K562 (cell line): ENCODE measurements around the gene DNAH8. TPM values are rescaled to one million over a fixed set of nuclear protein-coding genes. Genes with fewer than 3 reads are reported as not detected.
A peak's percentile ranks its signal among the peaks of the same experiment; 100 is the strongest.

Experiments
- CBFA2T3 ChIP-seq: fragments of 450-650 bp; IDR thresholded peaks from 2 replicates; pipeline ENCODE4 v1.6.1; 2017
- CBX3 ChIP-seq, 2 experiments: IDR thresholded peaks; 1 replicate in 1 of 2; 2 replicates in 1 of 2; pipeline ENCODE4 v1.6.1; 2012; ENCODE audit warnings: inconsistent platforms in 2 of 2, low read length in 2 of 2, borderline replicate concordance in 1 of 2, control low read depth in 1 of 2
- CXXC5 ChIP-seq: fragments of 250-450 bp; sonication (Bioruptor Pico); IDR thresholded peaks from 2 replicates; pipeline ENCODE4 v1.8.0; 2022; ENCODE audit warnings: inconsistent platforms, mild to moderate bottlenecking, moderate library complexity
- ETV5 ChIP-seq: sonication (generic); formaldehyde crosslinking; IDR thresholded peaks from 2 replicates; pipeline ENCODE4 v1.4.0; 2020; ENCODE audit warnings: low read depth, mild to moderate bottlenecking, missing genetic modification reagents
- FOXK2 ChIP-seq, 2 experiments: fragments of 450-650 bp; IDR thresholded peaks in 1 of 2; conservative IDR thresholded peaks in 1 of 2; 2 replicates each; pipeline ENCODE4 v1.6.1; 2016; ENCODE audit warnings: low read depth in 2 of 2, mild to moderate bottlenecking in 1 of 2
- GTF3C2 ChIP-seq: IDR thresholded peaks from 3 replicates; pipeline ENCODE4 v1.6.1; 2011; ENCODE audit warnings: borderline replicate concordance, mild to moderate bottlenecking, moderate library complexity; ENCODE audit not compliant: insufficient read length; ENCODE audit errors: extremely low read depth
- HDAC6 ChIP-seq: IDR thresholded peaks from 2 replicates; pipeline ENCODE4 v1.6.1; 2012; ENCODE audit warnings: low read depth, mild to moderate bottlenecking, control low read depth, inconsistent platforms, low read length, moderate library complexity
- HNRNPK ChIP-seq: fragments of 200-400 bp; formaldehyde crosslinking; IDR thresholded peaks from one replicate; pipeline ENCODE4 v1.6.1; 2018; ENCODE audit warnings: mild to moderate bottlenecking, low read depth, low read length; ENCODE audit not compliant: poor library complexity, severe bottlenecking
- RAD21 ChIP-seq, 2 experiments: fragments of 250-450 bp in 1 of 2; fragments of 450-650 bp in 1 of 2; sonication (Bioruptor Pico) in 1 of 2; formaldehyde crosslinking in 1 of 2; IDR thresholded peaks in 1 of 2; conservative IDR thresholded peaks in 1 of 2; 2 replicates each; pipeline versions ENCODE4 v1.4.0 to v1.8.0; 2020 to 2022; ENCODE audit warnings: mild to moderate bottlenecking in 2 of 2, moderate library complexity in 1 of 2
- RBM34 ChIP-seq: fragments of 200-400 bp; formaldehyde crosslinking; IDR thresholded peaks from 2 replicates; pipeline ENCODE4 v1.6.1; 2018; ENCODE audit warnings: low read length, borderline replicate concordance; ENCODE audit not compliant: insufficient read depth
- ZBTB11 ChIP-seq, 3 experiments: fragments of 200-800 bp in 1 of 3; fragments of 250-450 bp in 1 of 3; fragments of 450-650 bp in 1 of 3; sonication (Bioruptor Pico) in 1 of 3; sonication (Bioruptor generic) in 1 of 3; formaldehyde crosslinking in 1 of 3; IDR thresholded peaks; 2 replicates each; pipeline versions ENCODE4 v1.6.1 to v1.8.0; 2016 to 2022; ENCODE audit warnings: mild to moderate bottlenecking in 2 of 3, missing genetic modification characterization in 2 of 3, missing compliant biosample characterization in 1 of 3, moderate library complexity in 1 of 3
- ZBTB8A ChIP-seq: fragments of 450-650 bp; IDR thresholded peaks from 2 replicates; pipeline ENCODE4 v1.6.1; 2018; ENCODE audit warnings: mild to moderate bottlenecking, moderate library complexity; ENCODE audit not compliant: partially characterized antibody
- ZFP1 ChIP-seq: fragments of 450-650 bp; formaldehyde crosslinking; IDR thresholded peaks from 2 replicates; pipeline ENCODE4 v1.4.0; 2020; ENCODE audit warnings: mild to moderate bottlenecking, mixed read lengths
- ZMIZ1 ChIP-seq, 2 experiments: fragments of 150-350 bp in 1 of 2; IDR thresholded peaks; 2 replicates each; pipeline ENCODE4 v1.6.1; 2012 to 2016; ENCODE audit warnings: low read depth in 2 of 2, low read length in 2 of 2, mild to moderate bottlenecking in 1 of 2, moderate library complexity in 1 of 2
- ZNF436 ChIP-seq: fragments of 250-450, 450-650 bp; sonication (Bioruptor Pico); formaldehyde crosslinking; IDR thresholded peaks from 2 replicates; pipeline ENCODE4 v1.7.0; 2020; ENCODE audit warnings: mild to moderate bottlenecking
- polyA plus RNA-seq, 8 experiments: library from polyadenylated mRNA; depleted of rRNA in 4 of 8; stranded (reverse) in 5 of 8; unstranded in 3 of 8; fragments of >200 nt; fragmentation: Nextera tagmentation in 2 of 8; fragmentation: Illumina TruSeq in 1 of 8; extraction: Ambion mirVana in 2 of 8; extraction: Trizol in 1 of 8; gene quantifications; 2 replicates each; pipeline versions ENCODE4 v1.2.1 to v1.2.3, GENCODE V29; 2011 to 2014; ENCODE audit warnings: inconsistent platforms in 1 of 8, missing spikeins in 1 of 8
- total RNA-seq, 7 experiments: library from RNA; depleted of rRNA in 6 of 7; stranded (reverse); fragments of >200 nt in 6 of 7; fragmentation: Illumina TruSeq in 2 of 7; extraction: Trizol in 2 of 7; gene quantifications; 2 replicates each; pipeline versions ENCODE4 v1.2.1 to v1.2.3, GENCODE V29; 2011 to 2021; ENCODE audit warnings: low replicate concordance in 1 of 7

DNAH8 gene
- total and polyA plus RNA-seq, 9 of the 15 experiments (the other 6 are each of a cell fraction or from before 2014, with no cell fraction given) = 1.2 to 4.2 (median 2.9) TPM

- TF ChIP-seq CXXC5 (CRISPR knock-in tag) (0 out of 2 replicates have a peak, but pooled peaks have one; percentile 26), ZBTB8A (no peak), ZMIZ1 (IDR thresholded peaks at IDR 0.05; ENCODE audit: low read depth in 2 of 2, low read length in 2 of 2) (no peak), ZBTB11 (CRISPR knock-in tag; IDR thresholded peaks at IDR 0.05) (peak in 2 of 3 experiments; percentile 54 to 95; a peak in 3 of 6 replicates), GTF3C2 (no peak), ZFP1 (no peak), CBX3 (IDR thresholded peaks at IDR 0.05; ENCODE audit: borderline replicate concordance in 1 of 2, low read length in 2 of 2) (no peak), CBFA2T3 (peak; percentile 96), HNRNPK (no peak), FOXK2 (conservative IDR thresholded peaks at IDR 0.05 in 1 of 2, IDR thresholded peaks at IDR 0.05 in 1 of 2; ENCODE audit: low read depth in 2 of 2) (peak in 1 of 2 experiments; percentile 26; a peak in 1 of 4 replicates), RAD21 (CRISPR knock-in tag; conservative IDR thresholded peaks at IDR 0.05 in 1 of 2, IDR thresholded peaks at IDR 0.05 in 1 of 2) (no peak), RBM34 (no peak), ETV5 (CRISPR knock-in tag) (peak; percentile 68; the same call in 1 of the 2 replicates), HDAC6 (no peak), ZNF436 (CRISPR knock-in tag) (no peak)
Measured at GRCh38 chr6:39037082-39037508, 322.0 kb downstream of the DNAH8 start (continued).
